ENCODE results near the gene TIMM21. TPM values are rescaled to one million over a fixed set of nuclear protein-coding genes. Genes with fewer than 3 reads are reported as not detected.
A peak's percentile ranks its signal among the peaks of the same experiment; 100 is the strongest.

Gene TIMM21
- polyA plus RNA-seq, 1 donor: 41.5 TPM

GRCh38 chr18:74184875-74185274 lies 36.6 kb downstream of the TIMM21 start:
- WGBS (ENCODE audit: insufficient coverage, low lambda C conversion rate): 86% methylated on average over 1 of the region's 3 CpGs
- H3K27ac ChIP-seq (ENCODE audit: low read length): no peak overlapping the region

GRCh38 chr18:74185860-74186259 lies 37.5 kb downstream of the TIMM21 start:
- H3K4me3 ChIP-seq (ENCODE audit: low read length): no peak overlapping the region
- WGBS (ENCODE audit: insufficient coverage, low lambda C conversion rate): 80% methylated on average over 1 of the region's 2 CpGs
- H3K9me3 ChIP-seq (ENCODE audit: control insufficient read depth, low read depth, low read length): no peaks in the 10 kb centered on the region
- no peak overlapping the region for H3K27ac ChIP-seq (ENCODE audit: low read length)
- H3K27me3 ChIP-seq (ENCODE audit: control insufficient read depth, insufficient read depth, low read length): peaks cover 8% of the 10 kb centered on the region
- no peaks in the 10 kb centered on the region for H3K36me3 ChIP-seq (ENCODE audit: control insufficient read depth, insufficient read depth, low read length)
- no peak for DNase-seq
- H3K4me1 ChIP-seq (ENCODE audit: control insufficient read depth, insufficient read depth, low read length): no peaks in the 10 kb centered on the region

More at GRCh38 chr18:74184875-74185274, 36.6 kb downstream of the TIMM21 start:
- Histone ChIP-seq H3K4me1 (ENCODE audit: control insufficient read depth, insufficient read depth, low read length) (no peaks in the 10 kb centered on the region), H3K36me3 (ENCODE audit: control insufficient read depth, insufficient read depth, low read length) (no peaks in the 10 kb centered on the region), H3K9me3 (ENCODE audit: control insufficient read depth, low read depth, low read length) (no peaks in the 10 kb centered on the region), H3K4me3 (ENCODE audit: low read length) (no peak overlapping the region), H3K27me3 (ENCODE audit: control insufficient read depth, insufficient read depth, low read length) (peaks cover 8% of the 10 kb centered on the region)
- no peak for DNase-seq

GRCh38 chr18:74186661-74187060 lies 38.3 kb downstream of the TIMM21 start:
- Histone ChIP-seq H3K4me1 (ENCODE audit: control insufficient read depth, insufficient read depth, low read length) (no peaks in the 10 kb centered on the region), H3K36me3 (ENCODE audit: control insufficient read depth, insufficient read depth, low read length) (no peaks in the 10 kb centered on the region), H3K9me3 (ENCODE audit: control insufficient read depth, low read depth, low read length) (no peaks in the 10 kb centered on the region), H3K4me3 (ENCODE audit: low read length) (no peak overlapping the region), H3K27me3 (ENCODE audit: control insufficient read depth, insufficient read depth, low read length) (peaks cover 8% of the 10 kb centered on the region), H3K27ac (ENCODE audit: low read length) (no peak overlapping the region)
- no CpG with 5 or more reads among the region's 3 CpGs for WGBS (ENCODE audit: insufficient coverage, low lambda C conversion rate)
- no peak for DNase-seq

DNA sequence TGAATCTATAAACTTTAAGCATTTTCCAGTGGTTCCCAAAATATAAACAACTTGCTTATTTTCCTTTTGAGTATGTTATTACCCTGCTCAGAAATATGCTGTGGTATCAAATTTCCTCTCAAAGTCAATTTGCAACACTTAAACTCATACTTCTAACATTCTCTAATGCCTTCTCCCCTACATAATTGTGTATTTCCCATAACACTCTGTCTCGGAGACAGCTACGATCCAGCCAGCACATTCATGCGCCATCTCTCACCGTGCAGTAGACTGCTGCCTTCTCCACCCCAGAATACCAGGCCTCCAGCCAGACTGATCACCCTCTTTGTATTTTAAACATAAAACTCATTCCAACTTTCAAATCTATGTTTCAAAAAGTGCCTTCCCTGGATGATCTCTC lies 41.8 kb downstream of the TIMM21 start:
- DNase-seq: no peak
- Histone ChIP-seq H3K27me3 (ENCODE audit: control insufficient read depth, insufficient read depth, low read length) (peaks cover 8% of the 10 kb centered on the region), H3K4me1 (ENCODE audit: control insufficient read depth, insufficient read depth, low read length) (no peaks in the 10 kb centered on the region), H3K36me3 (ENCODE audit: control insufficient read depth, insufficient read depth, low read length) (no peaks in the 10 kb centered on the region), H3K27ac (ENCODE audit: low read length) (no peak overlapping the region), H3K4me3 (ENCODE audit: low read length) (no peak overlapping the region), H3K9me3 (ENCODE audit: control insufficient read depth, low read depth, low read length) (no peaks in the 10 kb centered on the region)
- no CpG with 5 or more reads among the region's 4 CpGs for WGBS (ENCODE audit: insufficient coverage, low lambda C conversion rate)

- 100% methylated on average over 3 of the region's 14 CpGs for WGBS (ENCODE audit: insufficient coverage, low lambda C conversion rate)
- Histone ChIP-seq H3K4me3 (ENCODE audit: low read length) (no peak overlapping the region), H3K27me3 (ENCODE audit: control insufficient read depth, insufficient read depth, low read length) (peaks cover 3% of the 10 kb centered on the region), H3K36me3 (ENCODE audit: control insufficient read depth, insufficient read depth, low read length) (no peaks in the 10 kb centered on the region), H3K9me3 (ENCODE audit: control insufficient read depth, low read depth, low read length) (no peaks in the 10 kb centered on the region), H3K27ac (ENCODE audit: low read length) (no peak overlapping the region), H3K4me1 (ENCODE audit: control insufficient read depth, insufficient read depth, low read length) (peaks cover 3% of the 10 kb centered on the region)
- DNase-seq: no peak
These were observed 43.3 kb downstream of the TIMM21 start for GRCh38 chr18:74191577-74191976.

DNA sequence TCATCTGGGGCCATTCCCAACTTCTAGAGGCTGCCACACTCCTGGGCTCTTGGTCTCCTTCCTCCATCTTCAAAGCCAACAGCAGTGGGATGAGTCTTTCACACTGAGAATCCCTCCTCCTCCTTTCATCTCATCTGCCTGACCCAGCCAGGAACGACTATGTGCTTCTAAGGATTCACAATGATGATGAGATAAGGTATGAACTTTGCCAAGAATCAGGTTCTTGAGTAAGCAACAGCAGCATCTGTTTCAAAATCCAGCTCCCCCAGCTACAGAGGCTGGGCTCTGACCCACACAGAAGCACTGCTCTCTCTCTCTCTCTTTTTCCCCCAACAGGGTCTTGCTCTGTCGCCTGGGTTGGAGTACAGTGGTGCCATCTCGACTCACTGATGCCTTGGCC lies 46.4 kb downstream of the TIMM21 start:
- H3K36me3 ChIP-seq (ENCODE audit: control insufficient read depth, insufficient read depth, low read length): no peaks in the 10 kb centered on the region
- no peak for DNase-seq
- no peak overlapping the region for H3K27ac ChIP-seq (ENCODE audit: low read length)
- H3K27me3 ChIP-seq (ENCODE audit: control insufficient read depth, insufficient read depth, low read length): peaks cover 3% of the 10 kb centered on the region
- no CpG with 5 or more reads among the region's 3 CpGs for WGBS (ENCODE audit: insufficient coverage, low lambda C conversion rate)
- H3K4me1 ChIP-seq (ENCODE audit: control insufficient read depth, insufficient read depth, low read length): peaks cover 3% of the 10 kb centered on the region
- no peaks in the 10 kb centered on the region for H3K9me3 ChIP-seq (ENCODE audit: control insufficient read depth, low read depth, low read length)
- no peak overlapping the region for H3K4me3 ChIP-seq (ENCODE audit: low read length)

DNA sequence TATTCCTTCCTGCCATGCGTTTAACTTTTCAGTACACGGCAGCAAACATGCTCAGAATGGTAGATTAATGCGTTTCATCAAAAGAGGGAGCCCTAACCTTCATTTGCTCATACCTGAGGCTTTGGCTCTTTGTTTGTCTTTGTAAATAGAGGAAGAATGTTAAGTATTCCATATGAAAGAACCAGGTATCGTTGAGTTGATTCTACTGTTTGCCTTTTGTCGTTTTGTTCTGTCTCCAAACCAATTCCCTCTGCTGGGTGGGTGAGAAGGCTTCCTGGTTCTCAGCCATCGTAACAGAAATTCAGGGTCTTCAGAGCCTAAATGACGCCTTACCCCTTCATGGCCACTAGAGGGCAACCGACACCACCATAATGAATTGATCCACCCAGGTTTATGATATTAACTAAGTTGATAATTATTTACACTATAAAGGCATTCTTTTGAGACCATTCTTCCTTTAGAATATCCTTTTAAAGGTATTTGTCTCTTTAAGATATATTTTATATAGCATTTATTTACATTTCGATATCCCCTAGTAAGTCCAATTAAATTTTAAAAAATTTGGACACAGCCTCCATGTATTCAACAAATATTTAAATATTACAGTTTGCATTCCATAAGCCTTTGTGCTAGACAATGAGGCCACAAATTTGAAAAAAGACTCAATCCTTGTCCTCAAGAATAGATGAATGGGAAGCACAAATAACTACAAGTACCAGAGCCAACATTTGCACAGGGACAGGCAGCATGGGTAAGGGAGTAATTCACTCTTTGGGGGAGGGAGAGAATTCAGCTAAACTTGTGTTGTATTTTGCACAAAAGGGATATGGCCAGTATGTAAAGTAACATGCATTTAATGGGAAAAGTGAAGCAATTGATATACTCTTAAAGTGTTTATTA lies 48.1 kb downstream of the TIMM21 start:
- peaks cover 3% of the 10 kb centered on the region for H3K4me1 ChIP-seq (ENCODE audit: control insufficient read depth, insufficient read depth, low read length)
- peak overlapping the region; percentile 11 for H3K4me3 ChIP-seq (ENCODE audit: low read length)
- no peaks in the 10 kb centered on the region for H3K36me3 ChIP-seq (ENCODE audit: control insufficient read depth, insufficient read depth, low read length)
- no peak overlapping the region for H3K27ac ChIP-seq (ENCODE audit: low read length)
- DNase-seq: peak; percentile 48 to 75
- WGBS (ENCODE audit: insufficient coverage, low lambda C conversion rate): 20% methylated on average over 3 of the region's 9 CpGs
- H3K27me3 ChIP-seq (ENCODE audit: control insufficient read depth, insufficient read depth, low read length): peaks cover 3% of the 10 kb centered on the region
- no peaks in the 10 kb centered on the region for H3K9me3 ChIP-seq (ENCODE audit: control insufficient read depth, low read depth, low read length)

DNA sequence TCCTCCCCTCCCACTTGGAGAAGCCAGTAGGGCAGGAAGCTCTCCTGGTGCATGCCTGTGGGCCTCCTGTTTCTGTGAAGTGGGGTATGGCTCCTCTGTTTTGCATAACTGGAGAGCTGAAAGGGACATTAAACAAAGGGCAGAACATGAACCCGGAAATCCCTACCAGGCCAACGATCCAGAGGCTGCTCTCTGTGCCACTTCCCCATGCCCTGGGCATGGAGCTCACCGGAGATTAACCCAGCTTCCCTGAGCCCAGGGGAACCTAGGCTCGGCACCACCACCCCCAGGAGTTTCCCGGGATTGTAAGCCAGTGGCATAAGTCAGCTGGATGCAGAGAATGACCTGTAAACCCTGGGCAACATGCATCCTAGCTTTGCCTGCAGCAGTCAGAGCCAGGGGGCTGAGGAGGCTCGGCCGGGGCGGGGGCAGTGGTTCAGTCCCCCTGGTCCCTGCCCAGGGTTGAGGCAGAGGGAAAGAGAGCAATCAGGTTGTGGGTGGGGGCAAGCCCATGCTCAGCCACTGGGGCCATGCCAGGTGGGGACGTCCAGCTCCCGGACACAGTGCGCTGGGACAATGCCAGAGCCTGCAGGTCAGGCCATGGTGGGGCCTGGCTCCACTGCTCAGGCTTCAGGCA lies 49.5 kb downstream of the TIMM21 start:
- no peak overlapping the region for H3K4me3 ChIP-seq (ENCODE audit: low read length)
- no peaks in the 10 kb centered on the region for H3K36me3 ChIP-seq (ENCODE audit: control insufficient read depth, insufficient read depth, low read length)
- H3K4me1 ChIP-seq (ENCODE audit: control insufficient read depth, insufficient read depth, low read length): peaks cover 3% of the 10 kb centered on the region
- H3K27ac ChIP-seq (ENCODE audit: low read length): no peak overlapping the region
- WGBS (ENCODE audit: insufficient coverage, low lambda C conversion rate): no CpG with 5 or more reads among the region's 11 CpGs
- peaks cover 3% of the 10 kb centered on the region for H3K27me3 ChIP-seq (ENCODE audit: control insufficient read depth, insufficient read depth, low read length)
- peak in 1 of 2 donors; percentile 48 for DNase-seq
- no peaks in the 10 kb centered on the region for H3K9me3 ChIP-seq (ENCODE audit: control insufficient read depth, low read depth, low read length)

GRCh38 chr18:74198453-74198852 lies 50.1 kb downstream of the TIMM21 start:
- no peak overlapping the region for H3K4me3 ChIP-seq (ENCODE audit: low read length)
- H3K4me1 ChIP-seq (ENCODE audit: control insufficient read depth, insufficient read depth, low read length): peaks cover 3% of the 10 kb centered on the region
- H3K36me3 ChIP-seq (ENCODE audit: control insufficient read depth, insufficient read depth, low read length): no peaks in the 10 kb centered on the region
- H3K27me3 ChIP-seq (ENCODE audit: control insufficient read depth, insufficient read depth, low read length): peaks cover 3% of the 10 kb centered on the region
- no CpG with 5 or more reads among the region's 3 CpGs for WGBS (ENCODE audit: insufficient coverage, low lambda C conversion rate)
- no peak for DNase-seq
- H3K27ac ChIP-seq (ENCODE audit: low read length): no peak overlapping the region
- no peaks in the 10 kb centered on the region for H3K9me3 ChIP-seq (ENCODE audit: control insufficient read depth, low read depth, low read length)

DNA sequence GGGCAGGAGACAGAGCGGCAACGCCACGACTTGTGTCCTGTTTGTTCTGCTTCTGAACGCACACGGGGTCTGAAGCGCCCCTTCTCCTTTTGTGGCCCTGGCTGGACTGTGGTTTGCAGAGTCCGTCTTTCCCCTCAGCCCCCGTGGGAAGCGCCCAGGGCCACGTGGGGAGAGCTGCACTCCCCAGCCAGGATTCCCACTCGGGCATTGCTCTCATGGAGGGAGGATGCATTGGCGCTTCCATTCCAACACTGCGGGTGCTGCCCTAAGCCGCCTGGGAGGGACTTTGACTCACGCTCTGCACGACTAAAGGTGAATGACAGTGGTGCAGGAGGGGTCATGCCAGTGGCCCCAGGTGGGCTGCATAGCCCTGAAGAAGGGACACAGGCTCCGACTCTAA lies 52.5 kb downstream of the TIMM21 start:
- Histone ChIP-seq H3K27ac (ENCODE audit: low read length) (no peak overlapping the region), H3K4me1 (ENCODE audit: control insufficient read depth, insufficient read depth, low read length) (peaks cover 3% of the 10 kb centered on the region), H3K27me3 (ENCODE audit: control insufficient read depth, insufficient read depth, low read length) (no peaks in the 10 kb centered on the region), H3K4me3 (ENCODE audit: low read length) (no peak overlapping the region), H3K36me3 (ENCODE audit: control insufficient read depth, insufficient read depth, low read length) (no peaks in the 10 kb centered on the region), H3K9me3 (ENCODE audit: control insufficient read depth, low read depth, low read length) (no peaks in the 10 kb centered on the region)
- WGBS (ENCODE audit: insufficient coverage, low lambda C conversion rate): no CpG with 5 or more reads among the region's 17 CpGs
- no peak for DNase-seq
